ENCODE data around the gene DOCK6. TPM values are rescaled to one million over a fixed set of nuclear protein-coding genes. Genes with fewer than 3 reads are reported as not detected.

The DOCK6 gene
- total and polyA plus RNA-seq, 2 of the 13 experiments (the other 11 are each of a cell fraction or from before 2014, with no cell fraction given) = 5.4 to 38.1 TPM

GRCh38 chr19:11155373-11156120, 106.8 kb downstream of the DOCK6 start, which contains the start of gene SPC24 (continued):
- TF ChIP-seq SRY (CRISPR knock-in tag; IDR thresholded peaks at IDR 0.05) = peak; percentile 31; the same call in 1 of the 2 replicates
- TF ChIP-seq ZNF891 (CRISPR knock-in tag; IDR thresholded peaks at IDR 0.05) = peak; percentile 16; the same call in 1 of the 2 replicates
- TF ChIP-seq RELA (CRISPR knock-in tag; IDR thresholded peaks at IDR 0.05) = no peak
- no peak for TF ChIP-seq GZF1 (CRISPR knock-in tag; IDR thresholded peaks at IDR 0.05)
- 0 out of 2 replicates have a peak, but pooled peaks have one; percentile 51 for TF ChIP-seq ARNTL (CRISPR knock-in tag; IDR thresholded peaks at IDR 0.05)
- TF ChIP-seq NR2C2 (CRISPR knock-in tag; IDR thresholded peaks at IDR 0.05; ENCODE audit: borderline replicate concordance) = no peak
- TF ChIP-seq ZNF407 (CRISPR knock-in tag; IDR thresholded peaks at IDR 0.05; ENCODE audit: not compliant biosample characterization) = peak; percentile 45
- no peak for TF ChIP-seq ZNF460 (CRISPR knock-in tag; IDR thresholded peaks at IDR 0.05; ENCODE audit: borderline replicate concordance)
- no peak for TF ChIP-seq ZBTB25 (CRISPR knock-in tag; IDR thresholded peaks at IDR 0.05)
- peak; percentile 94 for TF ChIP-seq ATF7-NPFF (CRISPR knock-in tag; IDR thresholded peaks at IDR 0.05; ENCODE audit: low read depth)
- TF ChIP-seq PREB (CRISPR knock-in tag; IDR thresholded peaks at IDR 0.05) = no peak
- no peak for TF ChIP-seq ZNF570 (CRISPR knock-in tag; IDR thresholded peaks at IDR 0.05; ENCODE audit: borderline replicate concordance)
- TF ChIP-seq NFRKB (IDR thresholded peaks at IDR 0.05) = no peak
- no peak for TF ChIP-seq ZBTB8A (CRISPR knock-in tag; IDR thresholded peaks at IDR 0.05; ENCODE audit: borderline replicate concordance, low read depth)
- TF ChIP-seq ZNF260 (CRISPR knock-in tag; IDR thresholded peaks at IDR 0.05; ENCODE audit: borderline replicate concordance, low read depth) = no peak
- TF ChIP-seq ZNF605 (CRISPR knock-in tag; IDR thresholded peaks at IDR 0.05) = peak; percentile 94
- TF ChIP-seq ZNF20 (CRISPR knock-in tag; IDR thresholded peaks at IDR 0.05) = no peak
- TF ChIP-seq NFKB2 (CRISPR knock-in tag; IDR thresholded peaks at IDR 0.05; ENCODE audit: borderline replicate concordance) = no peak
- TF ChIP-seq MLLT10 (CRISPR knock-in tag; IDR thresholded peaks at IDR 0.05) = no peak

Data from HepG2 (cell line).